Measurements from ENCODE around the gene KIAA0319L. TPM values are rescaled to one million over a fixed set of nuclear protein-coding genes. Genes with fewer than 3 reads are reported as not detected.

KIAA0319L gene
- total and polyA plus RNA-seq, 2 experiments from 2014 or later: 27.2 to 75.1 TPM

DNA sequence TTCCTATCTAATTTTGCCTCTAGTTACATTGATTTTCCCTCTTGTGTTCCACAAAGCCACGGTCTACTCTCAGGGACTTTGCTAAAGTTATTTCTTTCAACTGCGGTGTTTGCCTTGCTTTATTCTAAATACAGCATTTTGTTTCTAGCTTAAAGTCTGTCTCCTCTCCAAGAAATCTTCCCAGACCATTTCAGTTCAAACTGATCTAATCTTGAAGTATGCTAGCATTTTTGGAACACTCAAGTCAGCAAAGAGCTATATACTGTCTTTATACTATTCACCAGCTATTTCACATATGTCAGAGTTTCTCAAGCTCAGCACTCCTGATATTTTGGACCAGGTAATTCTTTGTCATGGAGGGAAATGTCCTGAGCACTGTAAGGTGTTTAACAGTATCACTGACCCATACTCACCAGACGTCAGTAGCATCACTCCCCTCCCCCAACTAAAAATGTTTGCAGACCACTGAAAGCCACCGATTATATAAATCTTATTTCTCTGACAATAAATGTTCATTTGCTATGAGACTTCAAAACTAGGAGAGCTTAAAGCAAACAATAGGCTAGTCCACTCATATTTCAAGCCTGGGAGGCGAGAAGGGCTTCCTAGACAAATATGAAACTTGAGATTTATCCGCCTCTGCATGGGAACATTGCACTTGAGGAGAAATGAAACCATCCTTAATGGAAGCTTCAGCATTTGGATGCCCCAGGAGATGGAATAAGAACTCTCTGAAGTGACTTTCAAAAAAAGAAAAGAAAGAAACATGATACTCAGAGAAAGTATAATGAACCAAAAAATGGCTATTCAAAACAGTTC is 81.1 kb downstream of the KIAA0319L start:
- TF ChIP-seq, protein P1, sequence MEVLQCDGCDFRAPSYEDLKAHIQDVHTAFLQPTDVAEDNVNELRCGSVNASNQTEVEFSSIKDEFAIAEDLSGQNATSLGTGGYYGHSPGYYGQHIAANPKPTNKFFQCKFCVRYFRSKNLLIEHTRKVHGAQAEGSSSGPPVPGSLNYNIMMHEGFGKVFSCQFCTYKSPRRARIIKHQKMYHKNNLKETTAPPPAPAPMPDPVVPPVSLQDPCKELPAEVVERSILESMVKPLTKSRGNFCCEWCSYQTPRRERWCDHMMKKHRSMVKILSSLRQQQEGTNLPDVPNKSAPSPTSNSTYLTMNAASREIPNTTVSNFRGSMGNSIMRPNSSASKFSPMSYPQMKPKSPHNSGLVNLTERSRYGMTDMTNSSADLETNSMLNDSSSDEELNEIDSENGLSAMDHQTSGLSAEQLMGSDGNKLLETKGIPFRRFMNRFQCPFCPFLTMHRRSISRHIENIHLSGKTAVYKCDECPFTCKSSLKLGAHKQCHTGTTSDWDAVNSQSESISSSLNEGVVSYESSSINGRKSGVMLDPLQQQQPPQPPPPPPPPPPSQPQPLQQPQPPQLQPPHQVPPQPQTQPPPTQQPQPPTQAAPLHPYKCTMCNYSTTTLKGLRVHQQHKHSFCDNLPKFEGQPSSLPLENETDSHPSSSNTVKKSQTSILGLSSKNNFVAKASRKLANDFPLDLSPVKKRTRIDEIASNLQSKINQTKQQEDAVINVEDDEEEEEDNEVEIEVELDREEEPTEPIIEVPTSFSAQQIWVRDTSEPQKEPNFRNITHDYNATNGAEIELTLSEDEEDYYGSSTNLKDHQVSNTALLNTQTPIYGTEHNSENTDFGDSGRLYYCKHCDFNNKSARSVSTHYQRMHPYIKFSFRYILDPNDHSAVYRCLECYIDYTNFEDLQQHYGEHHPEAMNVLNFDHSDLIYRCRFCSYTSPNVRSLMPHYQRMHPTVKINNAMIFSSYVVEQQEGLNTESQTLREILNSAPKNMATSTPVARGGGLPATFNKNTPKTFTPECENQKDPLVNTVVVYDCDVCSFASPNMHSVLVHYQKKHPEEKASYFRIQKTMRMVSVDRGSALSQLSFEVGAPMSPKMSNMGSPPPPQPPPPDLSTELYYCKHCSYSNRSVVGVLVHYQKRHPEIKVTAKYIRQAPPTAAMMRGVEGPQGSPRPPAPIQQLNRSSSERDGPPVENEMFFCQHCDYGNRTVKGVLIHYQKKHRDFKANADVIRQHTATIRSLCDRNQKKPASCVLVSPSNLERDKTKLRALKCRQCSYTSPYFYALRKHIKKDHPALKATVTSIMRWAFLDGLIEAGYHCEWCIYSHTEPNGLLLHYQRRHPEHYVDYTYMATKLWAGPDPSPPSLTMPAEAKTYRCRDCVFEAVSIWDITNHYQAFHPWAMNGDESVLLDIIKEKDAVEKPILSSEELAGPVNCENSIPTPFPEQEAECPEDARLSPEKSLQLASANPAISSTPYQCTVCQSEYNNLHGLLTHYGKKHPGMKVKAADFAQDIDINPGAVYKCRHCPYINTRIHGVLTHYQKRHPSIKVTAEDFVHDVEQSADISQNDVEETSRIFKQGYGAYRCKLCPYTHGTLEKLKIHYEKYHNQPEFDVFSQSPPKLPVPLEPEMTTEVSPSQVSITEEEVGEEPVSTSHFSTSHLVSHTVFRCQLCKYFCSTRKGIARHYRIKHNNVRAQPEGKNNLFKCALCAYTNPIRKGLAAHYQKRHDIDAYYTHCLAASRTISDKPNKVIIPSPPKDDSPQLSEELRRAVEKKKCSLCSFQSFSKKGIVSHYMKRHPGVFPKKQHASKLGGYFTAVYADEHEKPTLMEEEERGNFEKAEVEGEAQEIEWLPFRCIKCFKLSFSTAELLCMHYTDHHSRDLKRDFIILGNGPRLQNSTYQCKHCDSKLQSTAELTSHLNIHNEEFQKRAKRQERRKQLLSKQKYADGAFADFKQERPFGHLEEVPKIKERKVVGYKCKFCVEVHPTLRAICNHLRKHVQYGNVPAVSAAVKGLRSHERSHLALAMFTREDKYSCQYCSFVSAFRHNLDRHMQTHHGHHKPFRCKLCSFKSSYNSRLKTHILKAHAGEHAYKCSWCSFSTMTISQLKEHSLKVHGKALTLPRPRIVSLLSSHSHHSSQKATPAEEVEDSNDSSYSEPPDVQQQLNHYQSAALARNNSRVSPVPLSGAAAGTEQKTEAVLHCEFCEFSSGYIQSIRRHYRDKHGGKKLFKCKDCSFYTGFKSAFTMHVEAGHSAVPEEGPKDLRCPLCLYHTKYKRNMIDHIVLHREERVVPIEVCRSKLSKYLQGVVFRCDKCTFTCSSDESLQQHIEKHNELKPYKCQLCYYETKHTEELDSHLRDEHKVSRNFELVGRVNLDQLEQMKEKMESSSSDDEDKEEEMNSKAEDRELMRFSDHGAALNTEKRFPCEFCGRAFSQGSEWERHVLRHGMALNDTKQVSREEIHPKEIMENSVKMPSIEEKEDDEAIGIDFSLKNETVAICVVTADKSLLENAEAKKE (CRISPR knock-in tag; IDR thresholded peaks at IDR 0.05): no peak
- no peak for TF ChIP-seq NANOG (IDR thresholded peaks at IDR 0.05; ENCODE audit: borderline replicate concordance)
- no peak for DNase-seq (ENCODE audit: low spot score)
- no peak overlapping the region for H3K27ac Mint-ChIP-seq
- Histone ChIP-seq H2AFZ (no peak overlapping the region), H3K36me3 (ENCODE audit: insufficient read depth) (peaks cover 5% of the 10 kb centered on the region; the same call in 1 of the 2 replicates), H3K4me3 (no peak overlapping the region), H3K4me2 (no peak overlapping the region), H3F3A (replicated peaks; ENCODE audit: low read depth) (no peaks in the 10 kb centered on the region), H3K27ac (ENCODE audit: low read depth) (no peak overlapping the region; the same call in 1 of the 2 replicates), H4K20me1 (replicated peaks; ENCODE audit: insufficient read depth) (no peaks in the 10 kb centered on the region; the same call in 1 of the 2 replicates), H3K4me1 (ENCODE audit: insufficient read depth) (no peaks in the 10 kb centered on the region; the same call in 1 of the 2 replicates), H3K27me3 (ENCODE audit: insufficient read depth) (no peaks in the 10 kb centered on the region), H3K79me2 (replicated peaks; ENCODE audit: insufficient read depth) (no peaks in the 10 kb centered on the region), H3K9me2 (ENCODE audit: insufficient read depth) (no peaks in the 10 kb centered on the region)
- no peak for ATAC-seq
- peaks cover 6% of the 10 kb centered on the region; the same call in 2 of the 3 replicates for H3K4me1 Mint-ChIP-seq
- H3K27me3 Mint-ChIP-seq (ENCODE audit: insufficient read depth, low read depth, poor library complexity): no peaks in the 10 kb centered on the region
- H3K9me3 Mint-ChIP-seq: no peaks in the 10 kb centered on the region
- peaks cover 39% of the 10 kb centered on the region for H3K36me3 Mint-ChIP-seq (ENCODE audit: low read depth)
- H3K4me3 Mint-ChIP-seq: no peak overlapping the region

DNA sequence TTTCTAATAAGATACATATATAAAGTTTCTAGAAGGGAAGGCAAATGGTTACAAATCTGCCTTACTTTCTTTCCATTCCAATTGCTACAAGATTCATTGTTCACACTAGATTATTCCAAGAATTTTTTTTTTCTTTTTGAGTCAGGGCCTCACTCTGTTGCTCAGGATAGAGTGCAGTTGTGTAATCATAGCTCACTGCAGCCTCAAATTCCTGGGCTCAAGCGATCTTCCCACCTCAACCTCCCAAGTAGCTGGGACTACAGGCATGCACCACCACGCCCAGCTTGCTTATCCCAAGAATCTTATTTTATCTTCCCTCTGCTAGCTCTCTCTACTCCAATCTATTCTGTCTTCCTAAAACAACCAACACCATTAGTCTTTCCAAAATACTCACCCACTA is 81.8 kb downstream of the KIAA0319L start:
- ATAC-seq: no peak
- H3K36me3 ChIP-seq (ENCODE audit: insufficient read depth): peaks cover 8% of the 10 kb centered on the region; the same call in 1 of the 2 replicates
- DNase-seq (ENCODE audit: low spot score): no peak
- H3K27ac Mint-ChIP-seq: no peak overlapping the region
- H3K27me3 ChIP-seq (ENCODE audit: insufficient read depth): no peaks in the 10 kb centered on the region
- H3K4me1 Mint-ChIP-seq: peaks cover 10% of the 10 kb centered on the region; the same call in 2 of the 3 replicates
- H3K36me3 Mint-ChIP-seq (ENCODE audit: low read depth): peaks cover 44% of the 10 kb centered on the region
- H3K4me1 ChIP-seq (ENCODE audit: insufficient read depth): no peaks in the 10 kb centered on the region; the same call in 1 of the 2 replicates
- TF ChIP-seq EZH2phosphoT487 (IDR thresholded peaks at IDR 0.05; ENCODE audit: unreplicated experiment): no peak
- no peak for TF ChIP-seq POLR2AphosphoS5 (IDR thresholded peaks at IDR 0.05; ENCODE audit: low read depth)
- TF ChIP-seq, protein P2, sequence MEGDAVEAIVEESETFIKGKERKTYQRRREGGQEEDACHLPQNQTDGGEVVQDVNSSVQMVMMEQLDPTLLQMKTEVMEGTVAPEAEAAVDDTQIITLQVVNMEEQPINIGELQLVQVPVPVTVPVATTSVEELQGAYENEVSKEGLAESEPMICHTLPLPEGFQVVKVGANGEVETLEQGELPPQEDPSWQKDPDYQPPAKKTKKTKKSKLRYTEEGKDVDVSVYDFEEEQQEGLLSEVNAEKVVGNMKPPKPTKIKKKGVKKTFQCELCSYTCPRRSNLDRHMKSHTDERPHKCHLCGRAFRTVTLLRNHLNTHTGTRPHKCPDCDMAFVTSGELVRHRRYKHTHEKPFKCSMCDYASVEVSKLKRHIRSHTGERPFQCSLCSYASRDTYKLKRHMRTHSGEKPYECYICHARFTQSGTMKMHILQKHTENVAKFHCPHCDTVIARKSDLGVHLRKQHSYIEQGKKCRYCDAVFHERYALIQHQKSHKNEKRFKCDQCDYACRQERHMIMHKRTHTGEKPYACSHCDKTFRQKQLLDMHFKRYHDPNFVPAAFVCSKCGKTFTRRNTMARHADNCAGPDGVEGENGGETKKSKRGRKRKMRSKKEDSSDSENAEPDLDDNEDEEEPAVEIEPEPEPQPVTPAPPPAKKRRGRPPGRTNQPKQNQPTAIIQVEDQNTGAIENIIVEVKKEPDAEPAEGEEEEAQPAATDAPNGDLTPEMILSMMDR (conservative IDR thresholded peaks at IDR 0.05; ENCODE audit: low read depth in 2 of 2): no peak
- no peak for TF ChIP-seq EZH2 (IDR thresholded peaks at IDR 0.05; ENCODE audit: low read depth, unreplicated experiment)
- TF ChIP-seq JUNB (IDR thresholded peaks at IDR 0.05; ENCODE audit: unreplicated experiment): no peak
- TF ChIP-seq, protein P3, sequence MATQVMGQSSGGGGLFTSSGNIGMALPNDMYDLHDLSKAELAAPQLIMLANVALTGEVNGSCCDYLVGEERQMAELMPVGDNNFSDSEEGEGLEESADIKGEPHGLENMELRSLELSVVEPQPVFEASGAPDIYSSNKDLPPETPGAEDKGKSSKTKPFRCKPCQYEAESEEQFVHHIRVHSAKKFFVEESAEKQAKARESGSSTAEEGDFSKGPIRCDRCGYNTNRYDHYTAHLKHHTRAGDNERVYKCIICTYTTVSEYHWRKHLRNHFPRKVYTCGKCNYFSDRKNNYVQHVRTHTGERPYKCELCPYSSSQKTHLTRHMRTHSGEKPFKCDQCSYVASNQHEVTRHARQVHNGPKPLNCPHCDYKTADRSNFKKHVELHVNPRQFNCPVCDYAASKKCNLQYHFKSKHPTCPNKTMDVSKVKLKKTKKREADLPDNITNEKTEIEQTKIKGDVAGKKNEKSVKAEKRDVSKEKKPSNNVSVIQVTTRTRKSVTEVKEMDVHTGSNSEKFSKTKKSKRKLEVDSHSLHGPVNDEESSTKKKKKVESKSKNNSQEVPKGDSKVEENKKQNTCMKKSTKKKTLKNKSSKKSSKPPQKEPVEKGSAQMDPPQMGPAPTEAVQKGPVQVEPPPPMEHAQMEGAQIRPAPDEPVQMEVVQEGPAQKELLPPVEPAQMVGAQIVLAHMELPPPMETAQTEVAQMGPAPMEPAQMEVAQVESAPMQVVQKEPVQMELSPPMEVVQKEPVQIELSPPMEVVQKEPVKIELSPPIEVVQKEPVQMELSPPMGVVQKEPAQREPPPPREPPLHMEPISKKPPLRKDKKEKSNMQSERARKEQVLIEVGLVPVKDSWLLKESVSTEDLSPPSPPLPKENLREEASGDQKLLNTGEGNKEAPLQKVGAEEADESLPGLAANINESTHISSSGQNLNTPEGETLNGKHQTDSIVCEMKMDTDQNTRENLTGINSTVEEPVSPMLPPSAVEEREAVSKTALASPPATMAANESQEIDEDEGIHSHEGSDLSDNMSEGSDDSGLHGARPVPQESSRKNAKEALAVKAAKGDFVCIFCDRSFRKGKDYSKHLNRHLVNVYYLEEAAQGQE (IDR thresholded peaks at IDR 0.05; ENCODE audit: unreplicated experiment): no peak
- no peak for TF ChIP-seq STAT1 (IDR thresholded peaks at IDR 0.05; ENCODE audit: unreplicated experiment)
- H3F3A ChIP-seq (replicated peaks; ENCODE audit: low read depth): no peaks in the 10 kb centered on the region
- no peaks in the 10 kb centered on the region for H3K9me3 Mint-ChIP-seq
- H3K27me3 Mint-ChIP-seq (ENCODE audit: insufficient read depth, low read depth, poor library complexity): no peaks in the 10 kb centered on the region
- H3K27ac ChIP-seq (ENCODE audit: low read depth): no peak overlapping the region
- no peak overlapping the region for H3K4me3 ChIP-seq
- no peak overlapping the region for H2AFZ ChIP-seq
- H3K79me2 ChIP-seq (replicated peaks; ENCODE audit: insufficient read depth): no peaks in the 10 kb centered on the region
- H3K4me2 ChIP-seq: no peak overlapping the region
- no peaks in the 10 kb centered on the region for H3K9me2 ChIP-seq (ENCODE audit: insufficient read depth)
- no peak overlapping the region for H3K4me3 Mint-ChIP-seq
- H4K20me1 ChIP-seq (replicated peaks; ENCODE audit: insufficient read depth): no peaks in the 10 kb centered on the region; the same call in 1 of the 2 replicates

Data from GM23338 (cell line).